ENCODE results near the gene PTPRZ1.

The PTPRZ1 gene

DNA sequence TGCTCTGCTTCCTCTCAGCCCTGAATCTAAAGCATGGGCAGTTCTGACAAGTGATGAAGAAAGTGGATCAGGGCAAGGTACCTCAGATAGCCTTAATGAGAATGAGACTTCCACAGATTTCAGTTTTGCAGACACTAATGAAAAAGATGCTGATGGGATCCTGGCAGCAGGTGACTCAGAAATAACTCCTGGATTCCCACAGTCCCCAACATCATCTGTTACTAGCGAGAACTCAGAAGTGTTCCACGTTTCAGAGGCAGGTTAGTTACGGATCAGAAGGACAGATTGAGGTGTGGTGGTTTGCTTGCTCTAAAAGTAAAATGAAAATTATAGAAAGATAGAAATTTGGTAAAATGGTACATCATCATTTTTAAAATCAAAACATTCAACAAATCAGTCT is 140.7 kb downstream of the PTPRZ1 start:
- FAIRE-seq: no peak
- no peak for TF ChIP-seq POU2F2 (IDR thresholded peaks at IDR 0.05; ENCODE audit: low read depth, low read length)
- TF ChIP-seq POLR2A (IDR thresholded peaks at IDR 0.05; ENCODE audit: low read depth, low read length): no peak
- TF ChIP-seq SPI1 (IDR thresholded peaks at IDR 0.05; ENCODE audit: low read depth, low read length): no peak
- no peak for TF ChIP-seq POLR2AphosphoS5 (IDR thresholded peaks at IDR 0.05; ENCODE audit: low read depth, low read length)
- no peak for TF ChIP-seq TAF1 (IDR thresholded peaks at IDR 0.05; ENCODE audit: low read depth, low read length)
- TF ChIP-seq PAX5 (IDR thresholded peaks at IDR 0.05; ENCODE audit: insufficient read depth, low read length, severe bottlenecking): no peak

DNA sequence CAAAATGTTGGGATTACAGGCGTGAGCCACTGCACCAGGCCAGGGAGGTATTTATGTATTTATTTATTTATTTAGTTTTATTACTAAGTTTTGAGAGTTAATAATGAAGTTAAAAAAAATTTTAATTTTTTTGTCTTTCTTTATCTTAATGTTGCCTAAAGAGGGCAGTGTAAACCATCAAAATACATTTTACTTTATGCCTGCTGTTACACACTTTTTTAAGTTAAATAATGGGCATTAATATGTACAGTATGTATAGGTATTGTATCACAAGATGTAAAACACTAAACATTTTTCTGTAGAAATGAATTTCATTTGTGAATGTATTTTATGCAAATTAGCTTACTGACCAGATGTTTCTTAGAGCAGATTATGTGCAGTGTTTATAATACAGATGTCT is 141.7 kb downstream of the PTPRZ1 start:
- TF ChIP-seq PAX5 (IDR thresholded peaks at IDR 0.05; ENCODE audit: insufficient read depth, low read length, severe bottlenecking): no peak
- TF ChIP-seq POLR2AphosphoS5 (IDR thresholded peaks at IDR 0.05; ENCODE audit: low read depth, low read length): no peak
- TF ChIP-seq POU2F2 (IDR thresholded peaks at IDR 0.05; ENCODE audit: low read depth, low read length): no peak
- no peak for TF ChIP-seq TAF1 (IDR thresholded peaks at IDR 0.05; ENCODE audit: low read depth, low read length)
- no peak for TF ChIP-seq POLR2A (IDR thresholded peaks at IDR 0.05; ENCODE audit: low read depth, low read length)
- TF ChIP-seq SPI1 (IDR thresholded peaks at IDR 0.05; ENCODE audit: low read depth, low read length): no peak
- DNase-seq (ENCODE audit: insufficient read length, low spot score) (no peak), FAIRE-seq (no peak)

More for the DNA sequence above, 140.7 kb downstream of the PTPRZ1 start:
- no peak for DNase-seq (ENCODE audit: insufficient read length, low spot score)

DNA sequence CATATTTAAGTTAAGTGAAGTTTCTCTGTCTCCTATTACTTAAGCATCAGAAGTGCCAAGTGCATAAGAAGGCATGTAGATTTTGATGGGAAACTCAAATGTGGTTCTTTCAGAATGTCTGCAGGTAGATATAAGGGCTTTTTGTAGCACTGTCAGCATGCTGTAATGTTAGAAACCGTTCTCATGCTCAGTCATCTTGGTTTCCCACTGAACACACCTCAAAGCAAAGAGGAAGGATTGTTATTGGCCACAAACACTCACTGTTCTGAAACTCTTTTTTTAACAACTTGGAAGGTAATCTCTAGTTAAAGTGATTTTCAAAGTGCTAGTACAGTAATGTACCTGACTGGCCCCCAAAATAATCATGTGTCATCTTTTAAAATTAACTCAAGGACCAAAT is 145.1 kb downstream of the PTPRZ1 start:
- no peak for TF ChIP-seq PAX5 (IDR thresholded peaks at IDR 0.05; ENCODE audit: insufficient read depth, low read length, severe bottlenecking)
- TF ChIP-seq TAF1 (IDR thresholded peaks at IDR 0.05; ENCODE audit: low read depth, low read length): no peak
- TF ChIP-seq SPI1 (IDR thresholded peaks at IDR 0.05; ENCODE audit: low read depth, low read length): no peak
- TF ChIP-seq POU2F2 (IDR thresholded peaks at IDR 0.05; ENCODE audit: low read depth, low read length): no peak
- TF ChIP-seq POLR2AphosphoS5 (IDR thresholded peaks at IDR 0.05; ENCODE audit: low read depth, low read length): no peak
- no peak for TF ChIP-seq POLR2A (IDR thresholded peaks at IDR 0.05; ENCODE audit: low read depth, low read length)
- no peak for DNase-seq (ENCODE audit: insufficient read length, low spot score)
- FAIRE-seq: no peak

DNA sequence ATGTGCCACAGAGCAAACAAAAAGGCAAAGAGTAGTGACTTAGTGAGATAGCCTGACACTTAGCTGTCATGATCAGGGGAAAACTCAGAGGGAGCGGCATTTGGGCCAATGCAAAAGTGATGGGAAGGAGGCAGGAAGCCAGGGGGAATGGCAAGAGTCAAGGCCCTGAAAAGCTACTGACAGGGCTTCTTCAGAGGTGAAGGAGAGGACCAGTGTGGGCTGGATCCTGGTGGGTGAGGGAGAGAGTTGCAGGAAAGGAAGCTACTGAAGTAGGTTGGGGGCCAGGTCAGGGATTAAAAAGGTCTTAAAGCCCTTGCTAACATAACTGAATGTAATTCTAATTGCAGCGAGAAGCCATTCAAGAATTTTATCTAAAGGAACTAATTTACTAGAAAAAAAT is 154.1 kb downstream of the PTPRZ1 start:
- DNase-seq (ENCODE audit: insufficient read length, low spot score): no peak
- no peak for FAIRE-seq
- TF ChIP-seq PAX5 (IDR thresholded peaks at IDR 0.05; ENCODE audit: insufficient read depth, low read length, severe bottlenecking): no peak
- no peak for TF ChIP-seq POLR2AphosphoS5 (IDR thresholded peaks at IDR 0.05; ENCODE audit: low read depth, low read length)
- no peak for TF ChIP-seq TAF1 (IDR thresholded peaks at IDR 0.05; ENCODE audit: low read depth, low read length)
- TF ChIP-seq POU2F2 (IDR thresholded peaks at IDR 0.05; ENCODE audit: low read depth, low read length): no peak
- TF ChIP-seq POLR2A (IDR thresholded peaks at IDR 0.05; ENCODE audit: low read depth, low read length): no peak
- TF ChIP-seq SPI1 (IDR thresholded peaks at IDR 0.05; ENCODE audit: low read depth, low read length): no peak

DNA sequence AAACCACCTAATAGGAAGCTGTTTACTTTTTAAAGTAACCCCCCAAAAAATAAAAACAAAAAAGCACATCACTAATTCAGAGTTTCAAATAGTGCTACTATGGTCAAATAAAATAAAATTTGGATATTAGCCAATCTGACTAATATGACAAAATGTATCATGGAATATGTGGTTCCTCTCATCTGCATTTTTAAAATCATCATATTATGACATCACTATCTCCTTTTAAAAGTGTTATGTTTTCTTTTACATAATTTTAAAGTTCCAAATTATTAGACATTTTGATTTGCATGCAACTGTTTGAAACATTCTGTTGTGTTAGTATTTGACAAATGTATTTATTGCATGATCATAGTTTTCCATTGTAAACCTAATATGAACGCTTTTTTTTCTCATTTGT is 160.7 kb downstream of the PTPRZ1 start:
- no peak for TF ChIP-seq POLR2A (IDR thresholded peaks at IDR 0.05; ENCODE audit: low read depth, low read length)
- TF ChIP-seq TAF1 (IDR thresholded peaks at IDR 0.05; ENCODE audit: low read depth, low read length): no peak
- no peak for FAIRE-seq
- DNase-seq (ENCODE audit: insufficient read length, low spot score): no peak

DNA sequence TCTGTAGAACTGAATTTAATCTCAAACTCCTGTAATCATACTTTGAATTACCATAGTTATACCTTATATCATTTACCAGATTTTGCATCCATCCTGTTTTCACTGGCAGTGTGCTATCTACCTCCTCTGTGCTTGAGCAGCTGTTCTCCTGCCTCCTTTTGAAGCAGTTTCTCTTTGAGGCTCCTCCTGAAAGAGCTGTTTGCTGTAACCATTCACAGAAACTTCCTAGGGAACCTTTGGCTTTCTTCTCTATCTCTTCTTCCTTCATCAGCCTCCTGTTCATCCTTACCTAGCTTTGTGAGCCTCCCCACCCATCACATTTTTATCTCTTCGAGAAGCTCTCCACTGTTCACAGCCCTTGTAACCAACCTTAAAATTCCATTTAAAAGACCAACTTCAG is 162.9 kb downstream of the PTPRZ1 start:
- no peak for DNase-seq (ENCODE audit: insufficient read length, low spot score)
- no peak for FAIRE-seq
- no peak for TF ChIP-seq TAF1 (IDR thresholded peaks at IDR 0.05; ENCODE audit: low read depth, low read length)
- TF ChIP-seq POLR2AphosphoS5 (IDR thresholded peaks at IDR 0.05; ENCODE audit: low read depth, low read length): no peak
- TF ChIP-seq POLR2A (IDR thresholded peaks at IDR 0.05; ENCODE audit: low read depth, low read length): no peak
- no peak for TF ChIP-seq SPI1 (IDR thresholded peaks at IDR 0.05; ENCODE audit: low read depth, low read length)
- TF ChIP-seq POU2F2 (IDR thresholded peaks at IDR 0.05; ENCODE audit: low read depth, low read length): no peak
- TF ChIP-seq PAX5 (IDR thresholded peaks at IDR 0.05; ENCODE audit: insufficient read depth, low read length, severe bottlenecking): no peak

DNA sequence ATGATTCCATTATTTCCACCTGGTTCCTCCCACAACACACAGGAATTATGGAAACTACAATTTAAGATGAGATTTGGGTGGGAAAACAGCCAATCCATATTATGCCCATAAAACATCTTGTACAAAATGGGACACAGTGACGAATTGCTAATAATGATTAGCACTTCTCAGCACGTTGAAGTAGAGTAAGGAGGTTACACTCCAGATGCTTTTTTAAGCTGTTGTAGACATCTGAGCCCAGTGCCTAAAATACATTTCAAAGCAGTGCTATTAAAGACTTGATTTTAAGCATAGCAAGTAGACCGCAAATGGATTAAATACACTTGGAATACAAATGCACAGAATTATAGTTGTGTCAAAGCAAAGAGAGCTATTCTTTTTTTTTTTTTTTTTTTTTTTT is 165.2 kb downstream of the PTPRZ1 start:
- TF ChIP-seq POLR2AphosphoS5 (IDR thresholded peaks at IDR 0.05; ENCODE audit: low read depth, low read length): no peak
- TF ChIP-seq TAF1 (IDR thresholded peaks at IDR 0.05; ENCODE audit: low read depth, low read length): no peak
- TF ChIP-seq POLR2A (IDR thresholded peaks at IDR 0.05; ENCODE audit: low read depth, low read length): no peak
- no peak for TF ChIP-seq POU2F2 (IDR thresholded peaks at IDR 0.05; ENCODE audit: low read depth, low read length)
- no peak for TF ChIP-seq SPI1 (IDR thresholded peaks at IDR 0.05; ENCODE audit: low read depth, low read length)
- no peak for TF ChIP-seq PAX5 (IDR thresholded peaks at IDR 0.05; ENCODE audit: insufficient read depth, low read length, severe bottlenecking)
- DNase-seq (ENCODE audit: insufficient read length, low spot score): no peak
- no peak for FAIRE-seq

DNA sequence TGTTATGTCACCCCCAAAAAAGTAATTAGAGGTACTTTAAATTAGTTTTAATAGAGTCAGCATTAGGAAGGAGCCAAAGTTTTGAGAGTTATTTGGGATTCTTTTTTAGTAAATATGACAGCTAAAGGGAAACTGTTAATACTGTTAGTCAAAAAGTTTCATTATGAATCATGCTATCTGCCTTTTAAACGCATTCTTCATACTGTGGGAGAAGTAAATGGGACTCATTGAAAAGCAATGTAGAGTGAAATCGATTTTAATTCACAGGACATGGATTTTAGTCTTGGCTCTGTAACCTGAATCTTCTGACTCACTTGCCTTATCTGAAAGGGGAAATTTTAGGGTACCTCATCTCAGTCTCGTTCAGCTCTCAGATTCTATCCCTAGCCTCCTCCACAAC is 165.9 kb downstream of the PTPRZ1 start:
- DNase-seq (ENCODE audit: insufficient read length, low spot score) (no peak), FAIRE-seq (no peak)
- TF ChIP-seq PAX5 (IDR thresholded peaks at IDR 0.05; ENCODE audit: insufficient read depth, low read length, severe bottlenecking): no peak
- no peak for TF ChIP-seq POU2F2 (IDR thresholded peaks at IDR 0.05; ENCODE audit: low read depth, low read length)
- TF ChIP-seq POLR2A (IDR thresholded peaks at IDR 0.05; ENCODE audit: low read depth, low read length): no peak
- no peak for TF ChIP-seq SPI1 (IDR thresholded peaks at IDR 0.05; ENCODE audit: low read depth, low read length)
- no peak for TF ChIP-seq TAF1 (IDR thresholded peaks at IDR 0.05; ENCODE audit: low read depth, low read length)
- TF ChIP-seq POLR2AphosphoS5 (IDR thresholded peaks at IDR 0.05; ENCODE audit: low read depth, low read length): no peak

DNA sequence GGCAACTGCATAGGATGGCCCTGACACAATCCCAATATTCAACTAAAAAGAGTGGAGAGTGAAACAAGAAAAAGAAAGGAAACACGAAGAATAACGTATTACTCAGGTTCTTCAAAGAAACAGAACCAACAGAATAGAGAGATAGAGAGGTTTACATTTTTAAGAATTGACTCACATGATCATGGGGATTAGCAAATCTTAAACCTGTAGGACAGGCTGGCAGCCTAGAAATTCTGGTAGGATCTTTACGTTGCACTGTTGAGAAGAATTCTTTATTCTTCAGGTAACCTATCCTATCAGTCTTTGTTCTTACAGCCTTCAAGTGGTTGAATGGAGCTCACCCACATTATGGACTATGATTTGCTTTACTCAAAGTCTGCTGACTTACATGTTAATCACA is 167.2 kb downstream of the PTPRZ1 start:
- no peak for TF ChIP-seq TAF1 (IDR thresholded peaks at IDR 0.05; ENCODE audit: low read depth, low read length)
- TF ChIP-seq POLR2A (IDR thresholded peaks at IDR 0.05; ENCODE audit: low read depth, low read length): no peak
- TF ChIP-seq SPI1 (IDR thresholded peaks at IDR 0.05; ENCODE audit: low read depth, low read length): no peak
- TF ChIP-seq POU2F2 (IDR thresholded peaks at IDR 0.05; ENCODE audit: low read depth, low read length): no peak
- no peak for TF ChIP-seq PAX5 (IDR thresholded peaks at IDR 0.05; ENCODE audit: insufficient read depth, low read length, severe bottlenecking)
- no peak for TF ChIP-seq POLR2AphosphoS5 (IDR thresholded peaks at IDR 0.05; ENCODE audit: low read depth, low read length)
- no peak for DNase-seq (ENCODE audit: insufficient read length, low spot score)
- no peak for FAIRE-seq

DNA sequence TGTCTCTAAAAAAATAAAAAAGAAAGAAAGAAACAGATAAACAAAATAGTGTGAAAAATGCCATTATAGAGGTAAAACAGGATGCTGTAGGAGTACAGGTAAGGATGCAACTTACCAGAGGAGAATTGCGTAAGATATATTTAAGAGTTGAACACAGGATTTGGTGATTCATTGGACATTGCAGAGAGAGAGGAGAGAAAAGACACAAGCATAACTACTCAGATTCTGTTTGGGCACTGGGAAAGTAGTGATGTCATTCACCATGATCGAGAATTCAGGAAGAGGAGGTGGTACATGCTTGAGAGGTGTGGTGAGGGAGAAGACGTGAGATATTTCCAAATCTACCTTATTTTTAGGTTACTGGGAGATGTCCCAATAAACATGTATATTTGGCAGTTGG is 173.4 kb downstream of the PTPRZ1 start:
- no peak for DNase-seq (ENCODE audit: insufficient read length, low spot score)
- no peak for FAIRE-seq
- no peak for TF ChIP-seq TAF1 (IDR thresholded peaks at IDR 0.05; ENCODE audit: low read depth, low read length)
- no peak for TF ChIP-seq SPI1 (IDR thresholded peaks at IDR 0.05; ENCODE audit: low read depth, low read length)
- TF ChIP-seq PAX5 (IDR thresholded peaks at IDR 0.05; ENCODE audit: insufficient read depth, low read length, severe bottlenecking): no peak
- TF ChIP-seq POLR2AphosphoS5 (IDR thresholded peaks at IDR 0.05; ENCODE audit: low read depth, low read length): no peak
- TF ChIP-seq POLR2A (IDR thresholded peaks at IDR 0.05; ENCODE audit: low read depth, low read length): no peak
- TF ChIP-seq POU2F2 (IDR thresholded peaks at IDR 0.05; ENCODE audit: low read depth, low read length): no peak

Measured in GM12891 (cell line).